ENCODE data around the gene AP2A2. TPM values are rescaled to one million over a fixed set of nuclear protein-coding genes. Genes with fewer than 3 reads are reported as not detected.

AP2A2 gene
- total RNA-seq, 1 experiment from 2014 or later = 39.4 TPM

- Histone ChIP-seq H3F3A (ENCODE audit: insufficient read depth, low read depth) (no peaks in the 10 kb centered on the region), H3K9me2 (ENCODE audit: insufficient read depth) (no peaks in the 10 kb centered on the region), H4K20me1 (ENCODE audit: insufficient read depth) (no peaks in the 10 kb centered on the region), H3K4me1 (replicated peaks; ENCODE audit: insufficient read depth) (no peaks in the 10 kb centered on the region), H3K4me2 (no peak overlapping the region), H3K27me3 (ENCODE audit: insufficient read depth, low read depth) (no peaks in the 10 kb centered on the region), H3K27ac (no peak overlapping the region), H3K9me3 (ENCODE audit: insufficient read depth, low read depth) (no peaks in the 10 kb centered on the region), H3K36me3 (ENCODE audit: low read depth) (no peaks in the 10 kb centered on the region), H3K4me3 (no peak overlapping the region), H3K79me2 (ENCODE audit: low read depth) (no peaks in the 10 kb centered on the region), H2AFZ (no peak overlapping the region)
- no peak for DNase-seq
- no peak for TF ChIP-seq EZH2 (IDR thresholded peaks at IDR 0.05; ENCODE audit: low read depth)
- TF ChIP-seq CTCF (conservative IDR thresholded peaks at IDR 0.05) = no peak
- ChIA-PET POLR2A (ENCODE audit: unreplicated experiment) (no interaction called here), CTCF (no interaction called here)
- no TSS peak for BruUV-seq (replicated peaks)
- intact Hi-C loops (cut with micrococcal nuclease; ENCODE audit: unreplicated experiment) = no loop called here
Observed at GRCh38 chr11:888310-889212, 37.1 kb upstream of the AP2A2 start.

- no peak overlapping the region for H3K4me3 ChIP-seq
- no peaks in the 10 kb centered on the region for H4K20me1 ChIP-seq (ENCODE audit: insufficient read depth)
- no peak overlapping the region for H3K27ac ChIP-seq
- no peak overlapping the region for H2AFZ ChIP-seq
- ChIA-PET CTCF (no interaction called here), POLR2A (ENCODE audit: unreplicated experiment) (no interaction called here)
- intact Hi-C loops (cut with micrococcal nuclease; ENCODE audit: unreplicated experiment) = no loop called here
- no peaks in the 10 kb centered on the region for H3K4me1 ChIP-seq (replicated peaks; ENCODE audit: insufficient read depth)
- no peaks in the 10 kb centered on the region for H3K9me2 ChIP-seq (ENCODE audit: insufficient read depth)
- H3K36me3 ChIP-seq (ENCODE audit: low read depth) = no peaks in the 10 kb centered on the region
- no peaks in the 10 kb centered on the region for H3K79me2 ChIP-seq (ENCODE audit: low read depth)
- no peak for DNase-seq
- H3K27me3 ChIP-seq (ENCODE audit: insufficient read depth, low read depth) = no peaks in the 10 kb centered on the region
- no peaks in the 10 kb centered on the region for H3K9me3 ChIP-seq (ENCODE audit: insufficient read depth, low read depth)
- no peaks in the 10 kb centered on the region for H3F3A ChIP-seq (ENCODE audit: insufficient read depth, low read depth)
- H3K4me2 ChIP-seq = no peak overlapping the region
- no peak for TF ChIP-seq CTCF (conservative IDR thresholded peaks at IDR 0.05)
- no peak for TF ChIP-seq EZH2 (IDR thresholded peaks at IDR 0.05; ENCODE audit: low read depth)
- no TSS peak for BruUV-seq (replicated peaks)
Observed at GRCh38 chr11:889257-889656, 36.4 kb upstream of the AP2A2 start.

- DNase-seq = no peak
- no peak for TF ChIP-seq EZH2 (IDR thresholded peaks at IDR 0.05; ENCODE audit: low read depth)
- no peak for TF ChIP-seq CTCF (conservative IDR thresholded peaks at IDR 0.05)
- Histone ChIP-seq H3K27ac (no peak overlapping the region), H3K9me3 (ENCODE audit: insufficient read depth, low read depth) (no peaks in the 10 kb centered on the region), H3K4me2 (no peak overlapping the region), H2AFZ (no peak overlapping the region), H3F3A (ENCODE audit: insufficient read depth, low read depth) (no peaks in the 10 kb centered on the region), H3K79me2 (ENCODE audit: low read depth) (no peaks in the 10 kb centered on the region), H3K36me3 (ENCODE audit: low read depth) (no peaks in the 10 kb centered on the region), H3K4me3 (no peak overlapping the region), H3K4me1 (replicated peaks; ENCODE audit: insufficient read depth) (no peaks in the 10 kb centered on the region), H4K20me1 (ENCODE audit: insufficient read depth) (no peaks in the 10 kb centered on the region), H3K27me3 (ENCODE audit: insufficient read depth, low read depth) (no peaks in the 10 kb centered on the region), H3K9me2 (ENCODE audit: insufficient read depth) (no peaks in the 10 kb centered on the region)
- POLR2A ChIA-PET (ENCODE audit: unreplicated experiment) = no interaction called here
- no TSS peak for BruUV-seq (replicated peaks)
- intact Hi-C loops (cut with micrococcal nuclease; ENCODE audit: unreplicated experiment) = no loop called here
- CTCF ChIA-PET = no interaction called here
Observed at GRCh38 chr11:889687-890475, 35.8 kb upstream of the AP2A2 start.

Measured in PC-9 (cell line).